Measurements from ENCODE around the gene FITM1. TPM values are rescaled to one million over a fixed set of nuclear protein-coding genes. Genes with fewer than 3 reads are reported as not detected.

Gene FITM1
- polyA plus RNA-seq, 1 of the 3 experiments (the other 2 are of a cell fraction): 0.12 TPM

GRCh38 chr14:24141097-24141880 lies 10.8 kb downstream of the FITM1 start, which contains the start of gene EMC9 (continued):
- TF ChIP-seq NFIC (IDR thresholded peaks at IDR 0.05; ENCODE audit: borderline replicate concordance): no peak
- no peak for TF ChIP-seq JUND (IDR thresholded peaks at IDR 0.05)
- no peak for TF ChIP-seq RXRA (IDR thresholded peaks at IDR 0.05; ENCODE audit: borderline replicate concordance, low read depth)
- TF ChIP-seq CTCF (IDR thresholded peaks at IDR 0.05): peak; percentile 39
- no peak for TF ChIP-seq ZBTB33 (IDR thresholded peaks at IDR 0.05; ENCODE audit: borderline replicate concordance, low read depth)
- TF ChIP-seq EP300 (IDR thresholded peaks at IDR 0.05; ENCODE audit: borderline replicate concordance in 1 of 2, low read depth in 1 of 2, low read length in 1 of 2): no peak; a peak in 1 of 4 replicates
- TF ChIP-seq POLR2AphosphoS5 (IDR thresholded peaks at IDR 0.05; ENCODE audit: low read depth, low read length): peak; percentile 89
- TF ChIP-seq YY1 (IDR thresholded peaks at IDR 0.05; ENCODE audit: low read depth): no peak

- DNase-seq: no peak
- H3K9me2 ChIP-seq: no peaks in the 10 kb centered on the region
- 86% methylated on average over 2 of the region's 2 CpGs for WGBS (ENCODE audit: low lambda C conversion rate)
- H3K4me3 ChIP-seq (ENCODE audit: low read depth in 2 of 2, low read length in 1 of 2): no peak overlapping the region
- no peak overlapping the region for H3K27ac ChIP-seq (ENCODE audit: low read depth in 2 of 2, low read length in 1 of 2)
- H3K9me3 ChIP-seq: no peaks in the 10 kb centered on the region
- CTCF ChIA-PET: interaction anchor here (0.9 kb wide), 1 partner anchor 35 kb away, joined by 4 read pairs; no protein-coding TSS in a partner anchor
- no peaks in the 10 kb centered on the region for H3K27me3 ChIP-seq (ENCODE audit: insufficient read depth)
- H3K4me2 ChIP-seq: no peak overlapping the region
- H3K79me2 ChIP-seq (ENCODE audit: insufficient read depth): peaks cover 67% of the 10 kb centered on the region
- peaks cover 4% of the 10 kb centered on the region; the same call in 1 of the 2 replicates for H4K20me1 ChIP-seq (ENCODE audit: insufficient read depth)
- no peak overlapping the region for H3K9ac ChIP-seq
- peaks cover 14 to 32% of the 10 kb centered on the region in 2 experiments for H3K4me1 ChIP-seq (ENCODE audit: control insufficient read depth in 1 of 2, insufficient read depth in 2 of 2, low read depth in 1 of 2, low read length in 1 of 2)
- H3K36me3 ChIP-seq (replicated peaks in 1 of 2; ENCODE audit: control insufficient read depth in 1 of 2, insufficient read depth in 2 of 2, low read length in 1 of 2): peaks cover 24 to 33% of the 10 kb centered on the region in 2 experiments
- TF ChIP-seq SMC3 (IDR thresholded peaks at IDR 0.05; ENCODE audit: low read depth, low read length): no peak
- no peak for TF ChIP-seq POLR2AphosphoS5 (IDR thresholded peaks at IDR 0.05; ENCODE audit: low read depth, low read length)
- TF ChIP-seq FOXM1 (IDR thresholded peaks at IDR 0.05; ENCODE audit: low read depth): no peak
- TF ChIP-seq REST (IDR thresholded peaks at IDR 0.05; ENCODE audit: low read depth, low read length): no peak
- no peak for TF ChIP-seq RCOR1 (IDR thresholded peaks at IDR 0.05; ENCODE audit: low read length)
- no peak for TF ChIP-seq NFIC (IDR thresholded peaks at IDR 0.05; ENCODE audit: borderline replicate concordance)
- no peak for TF ChIP-seq YY1 (IDR thresholded peaks at IDR 0.05; ENCODE audit: low read depth)
- no peak for TF ChIP-seq RAD21 (IDR thresholded peaks at IDR 0.05; ENCODE audit: low read length)
- H2AFZ ChIP-seq (ENCODE audit: low read depth): no peak overlapping the region
- H3F3A ChIP-seq (replicated peaks; ENCODE audit: insufficient read depth): peaks cover 20% of the 10 kb centered on the region
- POLR2A ChIA-PET: no interaction called here
Measured at GRCh38 chr14:24143511-24143910, 13.1 kb downstream of the FITM1 start.

All from SK-N-SH (cell line).